ENCODE data around the gene C11orf86.

DNA sequence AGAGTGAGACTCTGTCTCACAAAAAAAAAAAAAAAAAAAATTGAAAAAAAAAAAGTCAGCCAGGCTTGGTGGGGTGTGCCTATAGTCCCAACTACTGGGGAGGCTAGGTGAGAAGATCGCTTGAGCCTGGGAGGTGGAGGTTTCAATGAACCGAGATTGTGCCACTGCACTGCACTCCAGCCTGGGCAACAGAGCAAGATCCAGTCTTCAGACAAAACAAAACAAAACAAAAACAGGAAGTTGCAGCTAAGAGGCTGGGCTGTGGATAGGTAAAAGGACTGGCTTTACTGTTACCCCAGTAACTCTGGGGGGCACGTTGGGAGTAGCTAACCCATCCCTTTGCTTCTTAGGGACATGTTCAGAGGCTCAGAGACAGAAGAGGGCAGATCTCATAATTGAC, 10.6 kb upstream of the C11orf86 start:
- TF ChIP-seq CREB1 (IDR thresholded peaks at IDR 0.05; ENCODE audit: low read depth), result no peak
- TF ChIP-seq RAD21 (IDR thresholded peaks at IDR 0.05; ENCODE audit: low read depth), result no peak
- TF ChIP-seq TAF1 (IDR thresholded peaks at IDR 0.05; ENCODE audit: low read depth), result no peak
- TF ChIP-seq EP300 (IDR thresholded peaks at IDR 0.05; ENCODE audit: borderline replicate concordance), result no peak
- TF ChIP-seq ZBTB7A (IDR thresholded peaks at IDR 0.05; ENCODE audit: low read depth), result no peak
- TF ChIP-seq, protein P1, sequence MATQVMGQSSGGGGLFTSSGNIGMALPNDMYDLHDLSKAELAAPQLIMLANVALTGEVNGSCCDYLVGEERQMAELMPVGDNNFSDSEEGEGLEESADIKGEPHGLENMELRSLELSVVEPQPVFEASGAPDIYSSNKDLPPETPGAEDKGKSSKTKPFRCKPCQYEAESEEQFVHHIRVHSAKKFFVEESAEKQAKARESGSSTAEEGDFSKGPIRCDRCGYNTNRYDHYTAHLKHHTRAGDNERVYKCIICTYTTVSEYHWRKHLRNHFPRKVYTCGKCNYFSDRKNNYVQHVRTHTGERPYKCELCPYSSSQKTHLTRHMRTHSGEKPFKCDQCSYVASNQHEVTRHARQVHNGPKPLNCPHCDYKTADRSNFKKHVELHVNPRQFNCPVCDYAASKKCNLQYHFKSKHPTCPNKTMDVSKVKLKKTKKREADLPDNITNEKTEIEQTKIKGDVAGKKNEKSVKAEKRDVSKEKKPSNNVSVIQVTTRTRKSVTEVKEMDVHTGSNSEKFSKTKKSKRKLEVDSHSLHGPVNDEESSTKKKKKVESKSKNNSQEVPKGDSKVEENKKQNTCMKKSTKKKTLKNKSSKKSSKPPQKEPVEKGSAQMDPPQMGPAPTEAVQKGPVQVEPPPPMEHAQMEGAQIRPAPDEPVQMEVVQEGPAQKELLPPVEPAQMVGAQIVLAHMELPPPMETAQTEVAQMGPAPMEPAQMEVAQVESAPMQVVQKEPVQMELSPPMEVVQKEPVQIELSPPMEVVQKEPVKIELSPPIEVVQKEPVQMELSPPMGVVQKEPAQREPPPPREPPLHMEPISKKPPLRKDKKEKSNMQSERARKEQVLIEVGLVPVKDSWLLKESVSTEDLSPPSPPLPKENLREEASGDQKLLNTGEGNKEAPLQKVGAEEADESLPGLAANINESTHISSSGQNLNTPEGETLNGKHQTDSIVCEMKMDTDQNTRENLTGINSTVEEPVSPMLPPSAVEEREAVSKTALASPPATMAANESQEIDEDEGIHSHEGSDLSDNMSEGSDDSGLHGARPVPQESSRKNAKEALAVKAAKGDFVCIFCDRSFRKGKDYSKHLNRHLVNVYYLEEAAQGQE (IDR thresholded peaks at IDR 0.05; ENCODE audit: low read depth), result no peak
- no peak for TF ChIP-seq TCF12 (IDR thresholded peaks at IDR 0.05; ENCODE audit: low read depth)
- no peak for TF ChIP-seq CEBPB (IDR thresholded peaks at IDR 0.05)
- TF ChIP-seq YY1 (IDR thresholded peaks at IDR 0.05; ENCODE audit: low read depth), result no peak

Measured in Ishikawa (cell line).